SK-N-SH treated with all-trans-retinoic acid at 6 μM for 48 hours (cell line): Measurements from ENCODE around the gene USP48.

ENCODE experiments used
- ATAC-seq: fragments of 200-7000 bp; cut with Tn5 transposase; 3 replicates; pipeline ENCODE4 v1.9.1; 2020; ENCODE audit warnings: mild to moderate bottlenecking, moderate library complexity
- BACH2 ChIP-seq: fragments of 250-450 bp; sonication (Bioruptor Pico); IDR thresholded peaks from 2 replicates; pipeline ENCODE4 v1.9.0; 2021; ENCODE audit warnings: mild to moderate bottlenecking, borderline replicate concordance
- CSDC2 ChIP-seq: fragments of 250-450 bp; sonication (Bioruptor Pico); IDR thresholded peaks from 2 replicates; pipeline ENCODE4 v1.5.0; 2020; ENCODE audit warnings: mild to moderate bottlenecking, moderate library complexity
- ESRRG ChIP-seq: fragments of 250-450 bp; sonication (Bioruptor Pico); IDR thresholded peaks from 2 replicates; pipeline ENCODE4 v1.6.1; 2021; ENCODE audit warnings: mild to moderate bottlenecking
- ISL1 ChIP-seq: fragments of 250-450 bp; sonication (Bioruptor Pico); IDR thresholded peaks from 2 replicates; pipeline ENCODE4 v2.1.2; 2022; ENCODE audit warnings: mild to moderate bottlenecking, moderate library complexity
- OSR1 ChIP-seq: fragments of 250-450 bp; sonication (Bioruptor Pico); IDR thresholded peaks from 2 replicates; pipeline ENCODE4 v1.8.0; 2022; ENCODE audit warnings: moderate library complexity, mild to moderate bottlenecking, inconsistent platforms
- PPARA ChIP-seq: fragments of 250-450 bp; sonication (Bioruptor Pico); IDR thresholded peaks from 2 replicates; pipeline ENCODE4 v1.5.0; 2020; ENCODE audit warnings: mild to moderate bottlenecking, borderline replicate concordance
- SNAI2 ChIP-seq: fragments of 250-450 bp; sonication (Bioruptor Pico); IDR thresholded peaks from 2 replicates; pipeline ENCODE4 v1.5.0; 2020; ENCODE audit warnings: mild to moderate bottlenecking, moderate library complexity
- TCF4 ChIP-seq: fragments of 250-450 bp; sonication (Bioruptor Pico); IDR thresholded peaks from 2 replicates; pipeline ENCODE4 v1.8.0; 2021; ENCODE audit warnings: mild to moderate bottlenecking, moderate library complexity, borderline replicate concordance
- TOX ChIP-seq: fragments of 250-450 bp; sonication (Bioruptor Pico); IDR thresholded peaks from 2 replicates; pipeline ENCODE4 v1.8.0; 2021; ENCODE audit warnings: mild to moderate bottlenecking, moderate library complexity, borderline replicate concordance
- ZC3H10 ChIP-seq: fragments of 250-450 bp; sonication (Bioruptor Pico); IDR thresholded peaks from 2 replicates; pipeline ENCODE4 v1.5.1; 2021; ENCODE audit warnings: mild to moderate bottlenecking, moderate library complexity
- ZFP3 ChIP-seq: fragments of 250-450 bp; sonication (Bioruptor Pico); IDR thresholded peaks from 2 replicates; pipeline ENCODE4 v1.5.0; 2020; ENCODE audit warnings: mild to moderate bottlenecking, moderate library complexity
- ZNF565 ChIP-seq: fragments of 450-650 bp; formaldehyde crosslinking; conservative IDR thresholded peaks from 2 replicates; pipeline ENCODE4 v1.5.0; 2020; ENCODE audit warnings: low read depth, mild to moderate bottlenecking, moderate library complexity
- ZNF70 ChIP-seq: fragments of 450-650 bp; formaldehyde crosslinking; IDR thresholded peaks from 2 replicates; pipeline ENCODE4 v1.5.0; 2020; ENCODE audit warnings: mild to moderate bottlenecking, moderate library complexity
- ZNF8 ChIP-seq: fragments of 450-650 bp; formaldehyde crosslinking; IDR thresholded peaks from 2 replicates; pipeline ENCODE4 v1.5.0; 2020; ENCODE audit warnings: mild to moderate bottlenecking, moderate library complexity
- TF ChIP-seq, protein P1 (sequence below): fragments of 250-450 bp; sonication (Bioruptor Pico); IDR thresholded peaks from 2 replicates; pipeline ENCODE4 v1.5.0; 2020; ENCODE audit warnings: mild to moderate bottlenecking, moderate library complexity
- TF ChIP-seq, protein P2 (sequence below): fragments of 250-450 bp; sonication (Bioruptor Pico); IDR thresholded peaks from 2 replicates; pipeline ENCODE4 v1.8.0; 2021; ENCODE audit warnings: low read depth, mild to moderate bottlenecking, moderate library complexity, borderline replicate concordance
- TF ChIP-seq, protein P3 (sequence below): fragments of 250-450 bp; sonication (Bioruptor Pico); IDR thresholded peaks from 2 replicates; pipeline ENCODE4 v1.5.1; 2021; ENCODE audit warnings: mild to moderate bottlenecking, moderate library complexity
- TF ChIP-seq, protein P4 (sequence below): fragments of 250-450 bp; sonication (Bioruptor Pico); IDR thresholded peaks from 2 replicates; pipeline ENCODE4 v1.8.0; 2020; ENCODE audit warnings: mild to moderate bottlenecking, moderate library complexity, borderline replicate concordance

Gene USP48

DNA sequence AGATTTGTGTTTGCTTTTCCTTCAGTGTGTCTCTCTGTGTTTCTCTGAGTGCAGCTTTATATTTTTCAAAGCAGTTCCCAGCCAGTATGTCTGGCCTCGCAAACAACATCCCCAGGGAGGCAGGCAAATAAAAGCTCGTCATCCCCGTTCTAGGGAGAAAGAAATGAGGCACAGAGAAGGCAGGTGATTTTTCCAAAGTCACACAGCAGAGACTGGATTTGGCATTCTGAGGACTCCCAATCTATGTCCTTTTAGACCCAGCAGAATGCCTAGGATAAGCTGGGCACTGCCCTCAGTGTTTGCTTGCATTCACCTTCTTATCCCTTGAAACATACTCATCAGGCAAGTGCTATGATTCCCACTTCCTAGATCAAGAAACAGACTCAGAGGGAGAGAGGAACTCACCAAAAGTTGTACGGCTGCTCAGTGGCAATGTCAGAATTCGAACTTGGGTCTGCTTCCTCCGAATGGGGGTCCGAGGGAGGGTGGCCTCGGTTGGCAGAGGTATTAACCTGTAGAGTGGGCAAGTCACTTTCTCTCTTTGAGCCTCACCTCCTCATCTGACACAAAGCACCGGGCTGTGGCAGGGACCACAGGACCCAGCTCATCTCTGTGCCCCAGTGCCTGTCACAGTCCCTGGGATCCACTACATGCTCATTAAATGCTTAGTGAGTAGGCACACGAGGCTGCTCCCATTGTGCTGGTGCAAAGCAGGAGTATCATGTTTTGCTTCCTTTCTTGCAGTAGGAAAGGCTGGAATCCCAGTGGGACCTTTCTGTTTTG, 118.0 kb downstream of the USP48 start (continued):
- TF ChIP-seq, protein P1, sequence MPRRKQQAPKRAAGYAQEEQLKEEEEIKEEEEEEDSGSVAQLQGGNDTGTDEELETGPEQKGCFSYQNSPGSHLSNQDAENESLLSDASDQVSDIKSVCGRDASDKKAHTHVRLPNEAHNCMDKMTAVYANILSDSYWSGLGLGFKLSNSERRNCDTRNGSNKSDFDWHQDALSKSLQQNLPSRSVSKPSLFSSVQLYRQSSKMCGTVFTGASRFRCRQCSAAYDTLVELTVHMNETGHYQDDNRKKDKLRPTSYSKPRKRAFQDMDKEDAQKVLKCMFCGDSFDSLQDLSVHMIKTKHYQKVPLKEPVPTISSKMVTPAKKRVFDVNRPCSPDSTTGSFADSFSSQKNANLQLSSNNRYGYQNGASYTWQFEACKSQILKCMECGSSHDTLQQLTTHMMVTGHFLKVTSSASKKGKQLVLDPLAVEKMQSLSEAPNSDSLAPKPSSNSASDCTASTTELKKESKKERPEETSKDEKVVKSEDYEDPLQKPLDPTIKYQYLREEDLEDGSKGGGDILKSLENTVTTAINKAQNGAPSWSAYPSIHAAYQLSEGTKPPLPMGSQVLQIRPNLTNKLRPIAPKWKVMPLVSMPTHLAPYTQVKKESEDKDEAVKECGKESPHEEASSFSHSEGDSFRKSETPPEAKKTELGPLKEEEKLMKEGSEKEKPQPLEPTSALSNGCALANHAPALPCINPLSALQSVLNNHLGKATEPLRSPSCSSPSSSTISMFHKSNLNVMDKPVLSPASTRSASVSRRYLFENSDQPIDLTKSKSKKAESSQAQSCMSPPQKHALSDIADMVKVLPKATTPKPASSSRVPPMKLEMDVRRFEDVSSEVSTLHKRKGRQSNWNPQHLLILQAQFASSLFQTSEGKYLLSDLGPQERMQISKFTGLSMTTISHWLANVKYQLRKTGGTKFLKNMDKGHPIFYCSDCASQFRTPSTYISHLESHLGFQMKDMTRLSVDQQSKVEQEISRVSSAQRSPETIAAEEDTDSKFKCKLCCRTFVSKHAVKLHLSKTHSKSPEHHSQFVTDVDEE (CRISPR knock-in tag), result no peak
- TF ChIP-seq ESRRG (no peak), SNAI2 (CRISPR knock-in tag) (no peak), OSR1 (CRISPR knock-in tag) (no peak)
- TF ChIP-seq, all 23 proteins: peak for 0

DNA sequence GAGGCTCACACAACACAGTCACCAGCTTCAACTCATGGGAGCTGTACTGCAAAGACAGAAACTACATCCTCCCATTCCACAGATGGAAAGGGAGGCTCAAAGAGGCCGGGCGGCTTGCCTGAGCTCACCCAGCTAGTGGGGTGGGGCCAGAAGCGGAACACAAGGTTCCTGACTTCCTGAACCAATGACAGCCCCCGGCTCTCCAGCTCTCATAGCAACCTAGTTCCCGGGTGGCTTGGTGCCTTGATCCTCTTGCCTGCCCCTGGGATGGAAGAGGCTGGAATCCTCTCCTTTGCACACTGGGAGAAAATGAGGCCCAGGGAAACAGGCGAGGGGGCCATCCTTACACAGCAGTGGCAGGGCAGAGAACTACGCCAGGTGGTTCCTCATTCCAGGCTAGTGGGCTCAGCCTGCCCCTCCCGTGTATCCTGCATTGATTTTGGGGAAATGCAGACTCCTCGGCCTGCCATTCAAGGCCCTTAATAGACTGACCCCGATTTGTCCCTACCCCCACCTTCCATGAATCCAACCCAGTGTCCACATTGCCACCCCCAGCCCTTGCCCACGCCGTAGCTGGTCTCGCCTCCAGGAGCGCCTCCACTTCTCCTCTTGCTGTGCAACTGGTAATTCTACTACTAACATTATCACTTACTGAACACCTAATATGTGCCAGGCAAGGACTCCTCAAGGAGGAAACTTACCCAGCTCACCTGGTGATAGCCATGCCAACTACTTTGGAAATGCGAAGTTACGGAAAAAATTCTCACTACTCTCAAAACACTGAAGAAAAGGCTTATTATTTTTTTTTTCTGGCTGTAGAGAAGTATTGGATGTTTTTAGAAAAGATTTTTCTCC, 118.8 kb downstream of the USP48 start:
- TF ChIP-seq, protein P2, sequence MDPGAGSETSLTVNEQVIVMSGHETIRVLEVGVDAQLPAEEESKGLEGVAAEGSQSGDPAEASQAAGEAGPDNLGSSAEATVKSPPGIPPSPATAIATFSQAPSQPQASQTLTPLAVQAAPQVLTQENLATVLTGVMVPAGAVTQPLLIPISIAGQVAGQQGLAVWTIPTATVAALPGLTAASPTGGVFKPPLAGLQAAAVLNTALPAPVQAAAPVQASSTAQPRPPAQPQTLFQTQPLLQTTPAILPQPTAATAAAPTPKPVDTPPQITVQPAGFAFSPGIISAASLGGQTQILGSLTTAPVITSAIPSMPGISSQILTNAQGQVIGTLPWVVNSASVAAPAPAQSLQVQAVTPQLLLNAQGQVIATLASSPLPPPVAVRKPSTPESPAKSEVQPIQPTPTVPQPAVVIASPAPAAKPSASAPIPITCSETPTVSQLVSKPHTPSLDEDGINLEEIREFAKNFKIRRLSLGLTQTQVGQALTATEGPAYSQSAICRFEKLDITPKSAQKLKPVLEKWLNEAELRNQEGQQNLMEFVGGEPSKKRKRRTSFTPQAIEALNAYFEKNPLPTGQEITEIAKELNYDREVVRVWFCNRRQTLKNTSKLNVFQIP, result no peak
- TF ChIP-seq ZNF70 (CRISPR knock-in tag) (no peak), TOX (no peak), ZNF565 (CRISPR knock-in tag) (no peak), ZNF8 (CRISPR knock-in tag) (no peak), ESRRG (no peak), TCF4 (CRISPR knock-in tag) (no peak), ZC3H10 (CRISPR knock-in tag) (no peak), CSDC2 (no peak), SNAI2 (CRISPR knock-in tag) (no peak)
- TF ChIP-seq, protein P1 (CRISPR knock-in tag), result no peak
- TF ChIP-seq, protein P3, sequence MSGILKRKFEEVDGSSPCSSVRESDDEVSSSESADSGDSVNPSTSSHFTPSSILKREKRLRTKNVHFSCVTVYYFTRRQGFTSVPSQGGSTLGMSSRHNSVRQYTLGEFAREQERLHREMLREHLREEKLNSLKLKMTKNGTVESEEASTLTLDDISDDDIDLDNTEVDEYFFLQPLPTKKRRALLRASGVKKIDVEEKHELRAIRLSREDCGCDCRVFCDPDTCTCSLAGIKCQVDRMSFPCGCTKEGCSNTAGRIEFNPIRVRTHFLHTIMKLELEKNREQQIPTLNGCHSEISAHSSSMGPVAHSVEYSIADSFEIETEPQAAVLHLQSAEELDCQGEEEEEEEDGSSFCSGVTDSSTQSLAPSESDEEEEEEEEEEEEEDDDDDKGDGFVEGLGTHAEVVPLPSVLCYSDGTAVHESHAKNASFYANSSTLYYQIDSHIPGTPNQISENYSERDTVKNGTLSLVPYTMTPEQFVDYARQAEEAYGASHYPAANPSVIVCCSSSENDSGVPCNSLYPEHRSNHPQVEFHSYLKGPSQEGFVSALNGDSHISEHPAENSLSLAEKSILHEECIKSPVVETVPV, result no peak
- no peak for ATAC-seq

DNA sequence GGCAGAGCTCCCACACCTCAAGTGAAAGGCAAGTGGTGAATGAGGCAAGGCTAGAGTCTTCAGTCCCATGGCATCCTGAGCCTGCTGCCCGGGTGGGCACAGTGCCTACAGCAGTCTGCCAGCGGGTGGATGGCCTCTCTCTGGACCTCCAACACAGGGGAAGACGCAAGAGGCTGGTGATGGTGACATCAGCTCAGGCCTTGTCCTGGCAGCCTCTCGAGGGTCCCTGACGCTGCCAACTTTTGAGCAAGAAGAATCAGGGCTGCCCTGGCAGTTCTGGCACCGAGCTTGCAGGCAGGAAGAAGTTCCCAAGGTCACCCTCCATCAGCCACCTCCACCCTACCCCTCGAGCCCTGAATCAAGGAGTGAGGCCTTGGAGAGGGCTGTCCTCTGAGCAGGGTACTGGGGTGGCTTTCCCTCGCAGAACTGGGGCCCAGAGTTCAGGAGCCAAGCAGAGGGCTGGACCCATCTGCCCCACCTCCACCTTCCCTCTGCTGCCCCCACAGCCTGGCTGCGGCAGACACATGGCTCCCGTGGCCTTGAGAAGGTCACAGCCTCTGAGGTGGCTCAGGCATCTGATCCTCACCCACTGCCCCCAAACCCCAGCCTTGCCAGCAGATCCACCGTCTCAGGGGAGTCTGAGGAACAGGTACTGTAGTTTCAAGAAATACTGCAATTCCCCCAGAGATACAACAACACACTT, 119.5 kb downstream of the USP48 start:
- ATAC-seq, result no peak
- TF ChIP-seq PPARA (CRISPR knock-in tag) (no peak), ZFP3 (CRISPR knock-in tag) (no peak), ZNF70 (CRISPR knock-in tag) (no peak), ISL1 (CRISPR knock-in tag) (no peak), ZNF8 (CRISPR knock-in tag) (no peak), ZC3H10 (CRISPR knock-in tag) (no peak), TCF4 (CRISPR knock-in tag) (no peak), BACH2 (CRISPR knock-in tag) (no peak), SNAI2 (CRISPR knock-in tag) (no peak), ZNF565 (CRISPR knock-in tag) (no peak), ESRRG (no peak)
- TF ChIP-seq, protein P2, result no peak
- TF ChIP-seq, protein P1 (CRISPR knock-in tag), result no peak
- TF ChIP-seq, protein P4, sequence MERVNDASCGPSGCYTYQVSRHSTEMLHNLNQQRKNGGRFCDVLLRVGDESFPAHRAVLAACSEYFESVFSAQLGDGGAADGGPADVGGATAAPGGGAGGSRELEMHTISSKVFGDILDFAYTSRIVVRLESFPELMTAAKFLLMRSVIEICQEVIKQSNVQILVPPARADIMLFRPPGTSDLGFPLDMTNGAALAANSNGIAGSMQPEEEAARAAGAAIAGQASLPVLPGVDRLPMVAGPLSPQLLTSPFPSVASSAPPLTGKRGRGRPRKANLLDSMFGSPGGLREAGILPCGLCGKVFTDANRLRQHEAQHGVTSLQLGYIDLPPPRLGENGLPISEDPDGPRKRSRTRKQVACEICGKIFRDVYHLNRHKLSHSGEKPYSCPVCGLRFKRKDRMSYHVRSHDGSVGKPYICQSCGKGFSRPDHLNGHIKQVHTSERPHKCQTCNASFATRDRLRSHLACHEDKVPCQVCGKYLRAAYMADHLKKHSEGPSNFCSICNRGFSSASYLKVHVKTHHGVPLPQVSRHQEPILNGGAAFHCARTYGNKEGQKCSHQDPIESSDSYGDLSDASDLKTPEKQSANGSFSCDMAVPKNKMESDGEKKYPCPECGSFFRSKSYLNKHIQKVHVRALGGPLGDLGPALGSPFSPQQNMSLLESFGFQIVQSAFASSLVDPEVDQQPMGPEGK (CRISPR knock-in tag), result no peak
